Heart right ventricle (tissue), 16 donors: ENCODE data around the gene ZFYVE28. TPM values are rescaled to one million over a fixed set of nuclear protein-coding genes. Genes with fewer than 3 reads are reported as not detected.

Source experiments
- ATAC-seq, 8 donors: fragments of 200-7000 bp; cut with Tn5 transposase; one replicate each; pipeline ENCODE4 v1.9.1; 2020; ENCODE audit warnings: mild to moderate bottlenecking in 8 of 8, moderate library complexity in 8 of 8, moderate number of reproducible peaks in 1 of 8
- DNase-seq, 2 donors: peaks; one replicate each; pipeline ENCODE4 v3.0.0-alpha.2; 2020
- H3K27ac ChIP-seq, 10 donors: fragments of 200-600 bp; sonication (generic) in 2 of 10; one replicate each; pipeline versions ENCODE4 v1.5.0 to v1.8.0; 2020 to 2022; ENCODE audit warnings: mild to moderate bottlenecking in 3 of 10
- H3K27me3 ChIP-seq, 7 donors: fragments of 200-600 bp; one replicate each; pipeline ENCODE4 v1.8.0; 2021 to 2022; ENCODE audit warnings: mild to moderate bottlenecking in 2 of 7
- H3K36me3 ChIP-seq, 9 donors: fragments of 200-600 bp; sonication (generic) in 1 of 9; one replicate each; pipeline versions ENCODE4 v1.5.0 to v1.8.0; 2020 to 2022; ENCODE audit warnings: mild to moderate bottlenecking in 2 of 9
- H3K4me1 ChIP-seq, 9 donors: fragments of 200-600 bp; sonication (generic) in 1 of 9; one replicate each; pipeline versions ENCODE4 v1.5.0 to v1.8.0; 2020 to 2022; ENCODE audit warnings: mild to moderate bottlenecking in 4 of 9
- H3K4me3 ChIP-seq, 10 donors: fragments of 200-600 bp; sonication (generic) in 2 of 10; one replicate each; pipeline versions ENCODE4 v1.5.0 to v1.8.0; 2020 to 2022; ENCODE audit warnings: mild to moderate bottlenecking in 7 of 10, moderate library complexity in 2 of 10
- H3K9me3 ChIP-seq, 11 donors: fragments of 200-600 bp in 10 of 11; sonication (generic) in 2 of 11; one replicate each; pipeline versions ENCODE4 v1.5.0 to v1.8.0; 2013 to 2022; ENCODE audit warnings: mild to moderate bottlenecking in 2 of 11, control low read depth in 1 of 11, moderate library complexity in 1 of 11
- CTCF ChIP-seq, 9 donors: fragments of 200-600 bp; sonication (generic) in 2 of 9; IDR thresholded peaks; one replicate each; pipeline versions ENCODE4 v1.5.0 to v1.8.0; 2021 to 2022; ENCODE audit warnings: antibody characterized with exemption in 9 of 9, mild to moderate bottlenecking in 5 of 9, moderate library complexity in 1 of 9
- WGBS, 2 donors: extraction: QIAGEN DNeasy Blood & Tissue Kit; methylation state at CpG; one replicate each; pipeline ENCODE4 v1.1.7; 2013; ENCODE audit warnings: inconsistent platforms in 1 of 2; 5-methylcytosine and 5-hydroxymethylcytosine counted together
- intact Hi-C, 10 donors: fragments of 100-400 bp; cut with DNase I; formaldehyde crosslinking; loops; one replicate each; pipeline versions ENCODE4 v1.11.1 to v1.14.2; 2022
- polyA plus RNA-seq, 2 donors: library from polyadenylated mRNA; stranded (reverse); fragments of 200-250 nt; gene quantifications; one replicate each; pipeline ENCODE4 v1.2.3, GENCODE V29; 2013
- total RNA-seq, 10 donors: library from RNA; stranded (reverse); fragmentation: NEBNext Ultra II Directional in 3 of 10; extraction: Animal tissue kit (Norgen Biotek cat#: 25700) in 3 of 10; gene quantifications; one replicate each; pipeline versions ENCODE4 v1.2.1 to v1.2.4, GENCODE V29; 2021 to 2023
- donor health status: Arrhythmogenic right ventricular cardiomyopathy.
- donor health status: ischemic (EF 13 %, LVEDD 7.1; RV severe dilation, severe dysfunction).
- donor health status: healthy with polysubstance abuse.
- donor health status: DM: no; HTN: yes; CAD: no.
- donor health status: DM: no; HTN: no; CAD: no.
- donor health status: ischemic (EF 25% LVEDD 6.9; RV normal size, moderate dysfunction).
- donor health status: ischemic (EF 25% LVEDD 5.7; RV mildly dilated, moderate dysfunction).
- donor health status: healthy.
- donor health status: DM: yes; HTN: yes; CAD: no.
- donor health status: Ischemic cardiomyopathy.
- donor health status: ischemic (EF 35%, LVEDD 5.7; RV mildly dilated, moderate dysfunction).
- donor health status: nonischemic (EF 11% LVEDD 7.7; RV severe dilation, severe dysfunction).
- donor health status: DM: yes; HTN: yes; CAD: no.
- donor health status: PGD.
- donor health status: ischemic (EF 29% LVEDD 5.4; RV normal size, mild dysfunction).
- donor health status: nonischemic (EF 23%, LVEDD 6.1; RV moderate dilation, normal function).

The ZFYVE28 gene
- total and polyA plus RNA-seq, 12 donors: 2.3 to 9.9 (median 3.5) TPM

GRCh38 chr4:2357821-2358745 lies 60.4 kb downstream of the ZFYVE28 start:
- Histone ChIP-seq H3K27me3 (no peaks in the 10 kb centered on the region), H3K4me3 (no peak overlapping the region), H3K4me1 (peaks cover 0 to 18% (median 9%) of the 10 kb centered on the region in 9 donors), H3K36me3 (no peaks in the 10 kb centered on the region), H3K27ac (no peak overlapping the region), H3K9me3 (no peaks in the 10 kb centered on the region)
- intact Hi-C loops: loop anchor here in 2 of 10 donors (10.0 kb wide), 2 partner anchors 113 to 123 kb away; partner anchors contain the start of genes HAUS3 (in 1 of the 2) and POLN (in 1 of the 2)
- TF ChIP-seq CTCF (IDR thresholded peaks at IDR 0.05): no peak
- ATAC-seq (no peak), DNase-seq (no peak)
- 84 to 87% methylated on average over 21 of the region's 21 CpGs for WGBS, 2 donors

- intact Hi-C loops: loop anchor here in 2 of 10 donors (10.0 kb wide), 2 partner anchors 112 to 122 kb away; partner anchors contain the start of genes HAUS3 (in 1 of the 2) and POLN (in 1 of the 2)
- H3K9me3 ChIP-seq: no peaks in the 10 kb centered on the region
- ATAC-seq: no peak
- no peak overlapping the region for H3K4me3 ChIP-seq
- no peak for TF ChIP-seq CTCF (IDR thresholded peaks at IDR 0.05)
- peaks cover 0 to 17% (median 14%) of the 10 kb centered on the region in 9 donors for H3K4me1 ChIP-seq
- no peaks in the 10 kb centered on the region for H3K36me3 ChIP-seq
- DNase-seq: no peak
- 79% methylated on average over 25 of the region's 25 CpGs for WGBS, 2 donors
- no peak overlapping the region for H3K27ac ChIP-seq
- H3K27me3 ChIP-seq: no peaks in the 10 kb centered on the region
Measured at GRCh38 chr4:2356123-2357069, 62.0 kb downstream of the ZFYVE28 start.

GRCh38 chr4:2354760-2355159 lies 63.7 kb downstream of the ZFYVE28 start:
- DNase-seq (no peak), ATAC-seq (no peak)
- 88 to 90% methylated on average over 9 of the region's 9 CpGs for WGBS, 2 donors
- Histone ChIP-seq H3K9me3 (no peaks in the 10 kb centered on the region), H3K27me3 (no peaks in the 10 kb centered on the region), H3K4me1 (peaks cover 0 to 17% (median 14%) of the 10 kb centered on the region in 9 donors), H3K36me3 (no peaks in the 10 kb centered on the region), H3K4me3 (no peak overlapping the region), H3K27ac (no peak overlapping the region)
- no peak for TF ChIP-seq CTCF (IDR thresholded peaks at IDR 0.05)
- intact Hi-C loops: loop anchor here in 2 of 10 donors (10.0 kb wide), 2 partner anchors 110 to 120 kb away; partner anchors contain the start of genes HAUS3 (in 1 of the 2) and POLN (in 1 of the 2)

- Histone ChIP-seq H3K27me3 (no peaks in the 10 kb centered on the region), H3K9me3 (no peaks in the 10 kb centered on the region), H3K27ac (no peak overlapping the region), H3K4me3 (no peak overlapping the region), H3K36me3 (no peaks in the 10 kb centered on the region), H3K4me1 (peaks cover 0 to 17% (median 14%) of the 10 kb centered on the region in 9 donors)
- WGBS, 2 donors: 52 to 64% methylated on average over 6 of the region's 6 CpGs
- peak in 6 of 9 donors; percentile 11 to 37 (median 21) for TF ChIP-seq CTCF (IDR thresholded peaks at IDR 0.05)
- DNase-seq (no peak), ATAC-seq (peak in 3 of 8 donors; percentile 6 to 17 (median 7))
- intact Hi-C loops: loop anchor here in 2 of 10 donors (10.0 kb wide), 2 partner anchors 109 to 119 kb away; partner anchors contain the start of genes HAUS3 (in 1 of the 2) and POLN (in 1 of the 2)
Measured at GRCh38 chr4:2354118-2354517, 64.3 kb downstream of the ZFYVE28 start.
